Nephron (organoid): ENCODE measurements around the gene KCNH1.

Experiments
- H3K27ac Mint-ChIP-seq, 3 experiments: 2 replicates each; pipeline ENCODE4 v1.8.0; 2020; ENCODE audit warnings: mixed read lengths in 3 of 3, mild to moderate bottlenecking in 2 of 3, moderate library complexity in 1 of 3
- H3K27me3 Mint-ChIP-seq: 2 replicates; pipeline ENCODE4 v1.8.0; 2021; ENCODE audit warnings: low read depth, mild to moderate bottlenecking, moderate library complexity, mixed read lengths
- H3K36me3 Mint-ChIP-seq: 2 replicates; pipeline ENCODE4 v1.8.0; 2020; ENCODE audit warnings: low read depth, mixed read lengths
- H3K4me1 Mint-ChIP-seq: 2 replicates; pipeline ENCODE4 v1.8.0; 2020; ENCODE audit warnings: mixed read lengths
- H3K4me3 Mint-ChIP-seq, 3 experiments: 2 replicates each; pipeline ENCODE4 v1.8.0; 2020; ENCODE audit warnings: mild to moderate bottlenecking in 3 of 3, mixed read lengths in 3 of 3, moderate library complexity in 2 of 3
- H3K9me3 Mint-ChIP-seq: 2 replicates; pipeline ENCODE4 v1.8.0; 2020; ENCODE audit warnings: mixed read lengths
- CTCF ChIP-seq, 3 experiments: fragments of 200-600 bp; sonication (generic); IDR thresholded peaks; one replicate each; pipeline ENCODE4 v1.5.0; 2021; ENCODE audit warnings: antibody characterized with exemption in 3 of 3; ENCODE audit not compliant: unreplicated experiment in 3 of 3

The KCNH1 gene

GRCh38 chr1:210794445-210794844 is 339.5 kb downstream of the KCNH1 start:
- no peak overlapping the region for H3K4me3 Mint-ChIP-seq
- peaks cover 5% of the 10 kb centered on the region for H3K4me1 Mint-ChIP-seq
- H3K9me3 Mint-ChIP-seq, result no peaks in the 10 kb centered on the region
- no peak overlapping the region for H3K27ac Mint-ChIP-seq
- TF ChIP-seq CTCF (IDR thresholded peaks at IDR 0.05; ENCODE audit: unreplicated experiment in 3 of 3), result no peak
- H3K27me3 Mint-ChIP-seq, result peaks cover 9% of the 10 kb centered on the region
- no peaks in the 10 kb centered on the region for H3K36me3 Mint-ChIP-seq

- peaks cover 5% of the 10 kb centered on the region for H3K4me1 Mint-ChIP-seq
- H3K27ac Mint-ChIP-seq, result no peak overlapping the region
- no peak overlapping the region for H3K4me3 Mint-ChIP-seq
- peaks cover 9% of the 10 kb centered on the region for H3K27me3 Mint-ChIP-seq
- no peaks in the 10 kb centered on the region for H3K9me3 Mint-ChIP-seq
- no peaks in the 10 kb centered on the region for H3K36me3 Mint-ChIP-seq
- no peak for TF ChIP-seq CTCF (IDR thresholded peaks at IDR 0.05; ENCODE audit: unreplicated experiment in 3 of 3)
Observed at GRCh38 chr1:210792250-210793102, 341.5 kb downstream of the KCNH1 start.

GRCh38 chr1:210790196-210790595 is 343.8 kb downstream of the KCNH1 start:
- Mint-ChIP-seq H3K4me3 (no peak overlapping the region), H3K27me3 (peaks cover 8% of the 10 kb centered on the region), H3K9me3 (no peaks in the 10 kb centered on the region), H3K4me1 (peaks cover 1% of the 10 kb centered on the region), H3K36me3 (no peaks in the 10 kb centered on the region), H3K27ac (no peak overlapping the region)
- TF ChIP-seq CTCF (IDR thresholded peaks at IDR 0.05; ENCODE audit: unreplicated experiment in 3 of 3), result no peak

- Mint-ChIP-seq H3K36me3 (no peaks in the 10 kb centered on the region), H3K9me3 (no peaks in the 10 kb centered on the region), H3K4me1 (no peaks in the 10 kb centered on the region), H3K4me3 (no peak overlapping the region), H3K27ac (no peak overlapping the region), H3K27me3 (peaks cover 20% of the 10 kb centered on the region)
- TF ChIP-seq CTCF (IDR thresholded peaks at IDR 0.05; ENCODE audit: unreplicated experiment in 3 of 3), result no peak
Observed at GRCh38 chr1:210787800-210788199, 346.1 kb downstream of the KCNH1 start.

- Mint-ChIP-seq H3K4me3 (no peak overlapping the region), H3K27ac (no peak overlapping the region), H3K27me3 (peaks cover 25% of the 10 kb centered on the region), H3K9me3 (no peaks in the 10 kb centered on the region), H3K36me3 (no peaks in the 10 kb centered on the region), H3K4me1 (no peaks in the 10 kb centered on the region)
- TF ChIP-seq CTCF (IDR thresholded peaks at IDR 0.05; ENCODE audit: unreplicated experiment in 3 of 3), result no peak
Observed at GRCh38 chr1:210786546-210786945, 347.4 kb downstream of the KCNH1 start.

GRCh38 chr1:210783925-210784324 is 350.0 kb downstream of the KCNH1 start:
- Mint-ChIP-seq H3K4me3 (no peak overlapping the region), H3K9me3 (no peaks in the 10 kb centered on the region), H3K27ac (no peak overlapping the region), H3K36me3 (no peaks in the 10 kb centered on the region), H3K27me3 (peaks cover 42% of the 10 kb centered on the region), H3K4me1 (peaks cover 9% of the 10 kb centered on the region)
- TF ChIP-seq CTCF (IDR thresholded peaks at IDR 0.05; ENCODE audit: unreplicated experiment in 3 of 3), result no peak
